ENCODE measurements around the gene DHX40. TPM values are rescaled to one million over a fixed set of nuclear protein-coding genes. Genes with fewer than 3 reads are reported as not detected.

The DHX40 gene
- polyA plus RNA-seq, 4 donors: 9.6 to 32.2 (median 12.5) TPM

DNA sequence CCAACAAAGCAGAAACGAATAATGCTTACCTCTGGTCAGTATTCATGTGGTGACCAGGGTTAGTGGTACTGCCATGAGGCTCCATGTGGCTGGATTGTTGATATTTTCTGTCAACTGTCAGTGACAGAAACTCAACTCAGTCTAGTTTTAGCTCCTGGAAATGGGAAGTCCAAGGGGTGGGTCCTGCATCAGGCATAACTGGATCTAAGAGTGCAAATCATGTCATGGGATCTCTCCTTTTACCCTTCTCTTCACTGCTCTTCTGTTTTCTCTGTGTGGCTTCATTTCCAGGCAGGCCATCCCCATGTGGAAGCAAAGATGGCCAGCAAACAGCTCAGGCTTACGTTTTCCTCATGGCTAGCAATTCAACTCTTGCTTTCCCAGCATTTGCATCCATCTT is 39.0 kb upstream of the DHX40 start:
- H3K27me3 ChIP-seq (ENCODE audit: control insufficient read depth in 3 of 3, insufficient read depth in 3 of 3, low read length in 3 of 3): no peaks in the 10 kb centered on the region
- no peaks in the 10 kb centered on the region for H3K4me1 ChIP-seq (ENCODE audit: control insufficient read depth in 3 of 3, insufficient read depth in 2 of 3, low read depth in 1 of 3, low read length in 2 of 3)
- FAIRE-seq: no peak
- H3K27ac ChIP-seq (ENCODE audit: low read depth in 1 of 3, low read length in 2 of 3): no peak overlapping the region
- H3K9me3 ChIP-seq (ENCODE audit: control insufficient read depth in 2 of 2, insufficient read depth in 1 of 2, low read depth in 1 of 2, low read length in 1 of 2): no peaks in the 10 kb centered on the region
- no peak overlapping the region for H3K4me3 ChIP-seq (ENCODE audit: low read depth in 1 of 3, low read length in 3 of 3)
- no peak for DNase-seq
- 72 to 77% (median 73%) methylated on average over 2 of the region's 2 CpGs for WGBS, 3 donors
- no peaks in the 10 kb centered on the region for H3K36me3 ChIP-seq (ENCODE audit: control insufficient read depth in 3 of 3, insufficient read depth in 2 of 3, low read depth in 1 of 3, low read length in 3 of 3)

DNA sequence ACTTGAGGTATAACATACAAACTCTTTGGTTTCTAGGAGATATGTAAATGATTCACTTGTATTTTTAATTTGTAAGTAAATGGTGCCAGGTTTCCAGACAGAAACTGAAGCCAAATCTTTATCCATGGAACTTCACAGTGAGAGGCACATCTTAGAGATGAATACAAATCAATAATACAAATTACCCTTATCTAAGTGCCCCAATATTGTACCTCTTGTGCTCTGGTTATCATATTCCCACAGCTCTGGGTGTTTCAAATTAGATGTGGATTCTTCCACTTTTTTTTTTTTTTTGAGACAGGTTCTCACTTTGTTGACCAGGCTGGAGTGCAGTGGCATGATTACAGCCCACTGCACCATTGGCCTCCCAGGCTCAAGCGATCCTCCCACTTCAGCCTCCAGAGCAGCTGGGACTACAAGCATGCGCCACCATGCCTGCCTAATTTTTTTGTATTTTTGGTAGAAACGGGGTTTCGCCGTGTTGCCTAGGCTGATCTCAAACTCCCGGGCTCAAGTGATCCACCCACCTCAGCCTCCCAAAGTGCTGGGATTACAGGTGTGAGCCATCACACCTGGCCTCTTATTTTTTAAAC is 38.0 kb upstream of the DHX40 start:
- H3K27me3 ChIP-seq (ENCODE audit: control insufficient read depth in 3 of 3, insufficient read depth in 3 of 3, low read length in 3 of 3): no peaks in the 10 kb centered on the region
- 82 to 89% (median 85%) methylated on average over 6 of the region's 6 CpGs for WGBS, 3 donors
- no peaks in the 10 kb centered on the region for H3K9me3 ChIP-seq (ENCODE audit: control insufficient read depth in 2 of 2, insufficient read depth in 1 of 2, low read depth in 1 of 2, low read length in 1 of 2)
- no peak overlapping the region for H3K27ac ChIP-seq (ENCODE audit: low read depth in 1 of 3, low read length in 2 of 3)
- FAIRE-seq: no peak
- no peak overlapping the region for H3K4me3 ChIP-seq (ENCODE audit: low read depth in 1 of 3, low read length in 3 of 3)
- no peaks in the 10 kb centered on the region for H3K4me1 ChIP-seq (ENCODE audit: control insufficient read depth in 3 of 3, insufficient read depth in 2 of 3, low read depth in 1 of 3, low read length in 2 of 3)
- H3K36me3 ChIP-seq (ENCODE audit: control insufficient read depth in 3 of 3, insufficient read depth in 2 of 3, low read depth in 1 of 3, low read length in 3 of 3): no peaks in the 10 kb centered on the region
- DNase-seq: no peak

DNA sequence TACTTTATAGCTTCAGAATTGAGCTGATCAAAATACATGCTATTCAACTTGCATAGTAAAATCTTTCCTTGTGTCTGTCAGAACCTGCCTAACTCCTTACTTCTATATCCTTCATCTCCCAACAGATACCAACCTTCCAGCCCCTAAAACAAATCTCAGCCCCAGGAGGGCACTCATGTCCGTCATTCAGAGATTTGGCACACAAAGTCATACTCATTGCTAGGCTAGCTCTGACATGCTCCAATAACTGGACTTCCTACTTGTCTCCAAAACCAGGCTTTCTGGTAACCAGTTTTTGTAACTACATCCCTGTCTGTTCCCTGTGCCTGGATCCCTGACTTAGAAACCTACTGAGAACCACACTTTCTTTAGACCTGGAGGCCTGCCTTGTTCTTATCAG is 37.5 kb upstream of the DHX40 start:
- WGBS, 3 donors: 79 to 80% (median 80%) methylated on average over 1 of the region's 1 CpG
- Histone ChIP-seq H3K4me1 (ENCODE audit: control insufficient read depth in 3 of 3, insufficient read depth in 2 of 3, low read depth in 1 of 3, low read length in 2 of 3) (no peaks in the 10 kb centered on the region), H3K4me3 (ENCODE audit: low read depth in 1 of 3, low read length in 3 of 3) (no peak overlapping the region), H3K27ac (ENCODE audit: low read depth in 1 of 3, low read length in 2 of 3) (no peak overlapping the region), H3K27me3 (ENCODE audit: control insufficient read depth in 3 of 3, insufficient read depth in 3 of 3, low read length in 3 of 3) (no peaks in the 10 kb centered on the region), H3K9me3 (ENCODE audit: control insufficient read depth in 2 of 2, insufficient read depth in 1 of 2, low read depth in 1 of 2, low read length in 1 of 2) (no peaks in the 10 kb centered on the region), H3K36me3 (ENCODE audit: control insufficient read depth in 3 of 3, insufficient read depth in 2 of 3, low read depth in 1 of 3, low read length in 3 of 3) (no peaks in the 10 kb centered on the region)
- DNase-seq (no peak), FAIRE-seq (no peak)

DNA sequence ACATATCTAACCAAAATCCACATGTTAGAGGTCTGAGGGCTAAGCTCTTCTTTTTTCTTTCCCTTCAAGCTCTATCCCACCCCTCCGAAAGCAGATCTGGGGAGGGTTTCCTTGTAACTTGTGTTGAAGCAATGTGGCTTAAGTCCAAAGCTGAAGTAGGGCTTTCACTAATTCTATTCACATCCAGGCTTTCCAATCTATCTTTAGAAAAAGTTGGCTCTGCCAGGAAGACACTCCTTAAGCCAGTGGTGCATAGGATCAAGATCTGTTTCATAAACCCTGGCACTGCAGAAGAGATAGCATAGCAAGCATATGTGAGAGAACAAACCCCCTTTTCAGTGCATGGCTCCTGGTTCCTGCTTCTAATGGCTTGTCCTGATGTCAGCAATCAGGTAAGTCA is 34.9 kb upstream of the DHX40 start:
- Histone ChIP-seq H3K4me3 (ENCODE audit: low read depth in 1 of 3, low read length in 3 of 3) (no peak overlapping the region), H3K27me3 (ENCODE audit: control insufficient read depth in 3 of 3, insufficient read depth in 3 of 3, low read length in 3 of 3) (no peaks in the 10 kb centered on the region), H3K4me1 (ENCODE audit: control insufficient read depth in 3 of 3, insufficient read depth in 2 of 3, low read depth in 1 of 3, low read length in 2 of 3) (no peaks in the 10 kb centered on the region), H3K36me3 (ENCODE audit: control insufficient read depth in 3 of 3, insufficient read depth in 2 of 3, low read depth in 1 of 3, low read length in 3 of 3) (no peaks in the 10 kb centered on the region), H3K27ac (ENCODE audit: low read depth in 1 of 3, low read length in 2 of 3) (no peak overlapping the region), H3K9me3 (ENCODE audit: control insufficient read depth in 2 of 2, insufficient read depth in 1 of 2, low read depth in 1 of 2, low read length in 1 of 2) (no peaks in the 10 kb centered on the region)
- FAIRE-seq (no peak), DNase-seq (no peak)
- WGBS, 3 donors: 83 to 100% (median 100%) methylated on average over 1 of the region's 1 CpG

DNA sequence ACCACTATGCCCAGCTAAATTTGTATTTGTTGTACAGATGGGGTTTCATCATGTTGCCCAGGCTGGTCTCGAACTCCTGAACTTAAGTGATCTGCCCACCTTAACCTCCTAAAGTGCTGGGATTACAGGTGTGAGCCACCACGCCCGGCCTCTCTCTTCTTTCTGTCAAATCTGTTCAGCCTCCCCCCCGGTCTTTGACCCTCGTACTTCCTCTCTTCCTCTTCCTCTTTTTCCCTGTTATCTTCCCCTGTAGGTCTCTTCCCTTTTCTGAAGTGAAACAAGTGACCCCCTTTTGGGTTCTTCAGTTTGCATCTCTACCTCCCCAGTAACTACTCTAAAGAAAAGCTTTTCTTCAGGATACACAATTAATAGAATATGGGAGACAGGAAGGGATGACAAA is 31.7 kb upstream of the DHX40 start:
- Histone ChIP-seq H3K27me3 (ENCODE audit: control insufficient read depth in 3 of 3, insufficient read depth in 3 of 3, low read length in 3 of 3) (no peaks in the 10 kb centered on the region), H3K27ac (ENCODE audit: low read depth in 1 of 3, low read length in 2 of 3) (no peak overlapping the region), H3K4me3 (ENCODE audit: low read depth in 1 of 3, low read length in 3 of 3) (no peak overlapping the region), H3K9me3 (ENCODE audit: control insufficient read depth in 2 of 2, insufficient read depth in 1 of 2, low read depth in 1 of 2, low read length in 1 of 2) (no peaks in the 10 kb centered on the region), H3K36me3 (ENCODE audit: control insufficient read depth in 3 of 3, insufficient read depth in 2 of 3, low read depth in 1 of 3, low read length in 3 of 3) (no peaks in the 10 kb centered on the region), H3K4me1 (ENCODE audit: control insufficient read depth in 3 of 3, insufficient read depth in 2 of 3, low read depth in 1 of 3, low read length in 2 of 3) (no peaks in the 10 kb centered on the region)
- 62 to 68% (median 67%) methylated on average over 5 of the region's 5 CpGs for WGBS, 3 donors
- DNase-seq: no peak
- FAIRE-seq: no peak

DNA sequence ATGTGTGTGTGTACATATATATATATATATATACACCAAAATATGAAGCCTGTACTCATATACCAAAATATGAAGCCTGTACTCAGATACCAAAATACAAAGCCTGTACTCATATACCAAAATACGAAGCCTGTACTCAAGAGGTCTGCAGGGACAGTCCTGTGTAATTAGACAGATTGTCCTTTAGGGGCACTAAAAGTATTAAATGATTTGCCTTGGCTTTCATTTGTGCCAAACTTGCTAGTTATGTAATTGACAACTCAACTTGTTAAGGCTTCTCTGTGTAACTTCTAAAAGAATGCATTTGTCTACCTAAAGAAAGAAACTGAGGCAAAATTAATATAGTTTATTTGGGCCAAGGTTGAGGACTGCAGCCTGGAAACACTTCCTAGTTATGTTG is 30.8 kb upstream of the DHX40 start:
- H3K4me1 ChIP-seq (ENCODE audit: control insufficient read depth in 3 of 3, insufficient read depth in 2 of 3, low read depth in 1 of 3, low read length in 2 of 3): no peaks in the 10 kb centered on the region
- FAIRE-seq (no peak), DNase-seq (no peak)
- no peaks in the 10 kb centered on the region for H3K27me3 ChIP-seq (ENCODE audit: control insufficient read depth in 3 of 3, insufficient read depth in 3 of 3, low read length in 3 of 3)
- no peak overlapping the region for H3K27ac ChIP-seq (ENCODE audit: low read depth in 1 of 3, low read length in 2 of 3)
- H3K4me3 ChIP-seq (ENCODE audit: low read depth in 1 of 3, low read length in 3 of 3): no peak overlapping the region
- WGBS, 3 donors: 37 to 62% (median 61%) methylated on average over 1 of the region's 1 CpG
- H3K9me3 ChIP-seq (ENCODE audit: control insufficient read depth in 2 of 2, insufficient read depth in 1 of 2, low read depth in 1 of 2, low read length in 1 of 2): no peaks in the 10 kb centered on the region
- H3K36me3 ChIP-seq (ENCODE audit: control insufficient read depth in 3 of 3, insufficient read depth in 2 of 3, low read depth in 1 of 3, low read length in 3 of 3): no peaks in the 10 kb centered on the region

DNA sequence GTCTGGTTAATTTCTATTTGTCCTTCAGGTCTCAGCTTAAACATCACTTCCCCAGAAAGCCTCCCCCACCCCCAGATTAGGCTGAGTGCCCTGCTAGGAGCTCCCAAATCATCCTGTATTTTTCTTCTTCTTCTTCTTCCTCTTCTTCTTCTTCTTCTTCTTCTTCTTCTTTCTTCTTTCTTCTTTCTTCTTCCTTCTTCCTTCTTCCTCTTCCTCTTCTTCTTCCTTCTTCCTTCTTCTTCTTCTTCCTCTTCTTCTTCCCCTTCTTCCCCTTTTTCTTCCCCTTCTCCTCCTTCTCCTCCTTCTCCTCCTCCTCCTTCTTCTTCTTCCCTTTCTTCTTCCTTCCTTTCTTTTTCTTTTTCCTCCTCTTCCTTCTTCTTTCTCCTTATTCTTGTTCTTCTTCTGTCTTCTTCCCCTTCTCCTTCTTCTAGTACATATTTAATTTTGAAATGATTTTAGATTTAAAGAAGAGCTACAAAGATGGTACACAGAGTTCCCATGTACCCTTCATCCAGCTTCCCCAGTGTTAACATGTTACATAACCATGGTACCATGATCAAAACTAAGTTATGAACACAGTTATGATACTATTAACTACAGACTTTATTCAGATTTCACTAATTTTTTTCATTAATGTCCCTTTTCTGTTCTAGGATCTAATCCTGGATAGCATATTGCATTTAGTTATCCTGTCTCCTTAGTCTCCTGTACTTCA is 27.1 kb upstream of the DHX40 start:
- Histone ChIP-seq H3K27ac (ENCODE audit: low read depth in 1 of 3, low read length in 2 of 3) (no peak overlapping the region), H3K36me3 (ENCODE audit: control insufficient read depth in 3 of 3, insufficient read depth in 2 of 3, low read depth in 1 of 3, low read length in 3 of 3) (no peaks in the 10 kb centered on the region), H3K4me1 (ENCODE audit: control insufficient read depth in 3 of 3, insufficient read depth in 2 of 3, low read depth in 1 of 3, low read length in 2 of 3) (no peaks in the 10 kb centered on the region), H3K9me3 (ENCODE audit: control insufficient read depth in 2 of 2, insufficient read depth in 1 of 2, low read depth in 1 of 2, low read length in 1 of 2) (no peaks in the 10 kb centered on the region), H3K4me3 (ENCODE audit: low read depth in 1 of 3, low read length in 3 of 3) (no peak overlapping the region), H3K27me3 (ENCODE audit: control insufficient read depth in 3 of 3, insufficient read depth in 3 of 3, low read length in 3 of 3) (no peaks in the 10 kb centered on the region)
- no peak for DNase-seq
- FAIRE-seq: no peak

DNA sequence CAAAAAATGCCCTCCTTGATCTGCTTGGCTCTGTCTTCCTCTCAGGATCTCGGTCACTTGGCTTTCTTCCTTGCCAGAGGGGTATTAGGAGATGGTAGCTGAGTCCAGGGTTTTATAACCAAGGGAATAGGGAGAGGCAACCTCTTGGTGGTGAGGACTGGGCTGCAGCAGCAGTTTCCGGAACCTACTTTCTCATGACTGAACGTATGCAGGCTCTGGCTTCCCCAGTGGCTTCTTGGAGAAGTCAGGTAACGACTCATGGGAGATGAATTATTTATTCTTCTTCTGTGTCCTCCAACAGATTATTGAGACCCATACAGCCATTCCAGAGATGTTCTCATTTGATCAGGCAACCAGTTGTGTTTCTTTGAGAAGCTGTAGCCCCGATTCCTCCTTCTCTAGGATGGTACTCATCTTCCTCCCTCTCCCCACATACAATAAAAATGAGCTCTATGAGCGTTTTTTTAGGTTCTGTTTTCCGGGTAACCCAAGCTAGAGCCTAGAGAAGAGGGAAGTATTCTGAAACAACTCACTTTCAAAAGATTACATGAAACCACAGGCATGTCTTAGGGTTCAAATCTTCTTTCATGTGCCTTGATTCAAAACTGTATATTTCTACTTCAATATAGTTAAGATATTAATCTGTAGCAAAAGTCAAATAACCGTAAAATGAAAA is 22.3 kb upstream of the DHX40 start:
- FAIRE-seq (no peak), DNase-seq (no peak)
- Histone ChIP-seq H3K9me3 (ENCODE audit: control insufficient read depth in 2 of 2, insufficient read depth in 1 of 2, low read depth in 1 of 2, low read length in 1 of 2) (no peaks in the 10 kb centered on the region), H3K27me3 (ENCODE audit: control insufficient read depth in 3 of 3, insufficient read depth in 3 of 3, low read length in 3 of 3) (no peaks in the 10 kb centered on the region), H3K36me3 (ENCODE audit: control insufficient read depth in 3 of 3, insufficient read depth in 2 of 3, low read depth in 1 of 3, low read length in 3 of 3) (no peaks in the 10 kb centered on the region), H3K4me1 (ENCODE audit: control insufficient read depth in 3 of 3, insufficient read depth in 2 of 3, low read depth in 1 of 3, low read length in 2 of 3) (no peaks in the 10 kb centered on the region), H3K27ac (ENCODE audit: low read depth in 1 of 3, low read length in 2 of 3) (no peak overlapping the region), H3K4me3 (ENCODE audit: low read depth in 1 of 3, low read length in 3 of 3) (no peak overlapping the region)
- 73 to 76% (median 76%) methylated on average over 8 of the region's 8 CpGs for WGBS, 3 donors

Data from small intestine (tissue), 7 donors.